Vagina (tissue), 2 donors: ENCODE data around the gene FKBP9.

Source experiments
- POLR2A ChIP-seq, 2 donors: fragments of 450-650 bp; IDR thresholded peaks; one replicate each; pipeline ENCODE4 v1.6.1; 2017; ENCODE audit warnings: antibody characterized with exemption in 2 of 2, mild to moderate bottlenecking in 2 of 2, moderate library complexity in 2 of 2
- POLR2AphosphoS5 ChIP-seq, 2 donors: sonication (generic); formaldehyde crosslinking; IDR thresholded peaks; one replicate each; pipeline ENCODE4 v1.9.0; 2017; ENCODE audit warnings: antibody characterized with exemption in 2 of 2, mild to moderate bottlenecking in 2 of 2, low read depth in 1 of 2; ENCODE audit not compliant: insufficient read depth in 1 of 2
- TF ChIP-seq, protein P1 (sequence below), 3 experiments: fragments of 450-650 bp in 2 of 3; fragments of 200-600 bp in 1 of 3; sonication (generic) in 1 of 3; IDR thresholded peaks; one replicate each; pipeline ENCODE4 v1.5.1; 2017 to 2019; ENCODE audit warnings: antibody characterized with exemption in 3 of 3, mild to moderate bottlenecking in 2 of 3, moderate library complexity in 2 of 3

DNA sequence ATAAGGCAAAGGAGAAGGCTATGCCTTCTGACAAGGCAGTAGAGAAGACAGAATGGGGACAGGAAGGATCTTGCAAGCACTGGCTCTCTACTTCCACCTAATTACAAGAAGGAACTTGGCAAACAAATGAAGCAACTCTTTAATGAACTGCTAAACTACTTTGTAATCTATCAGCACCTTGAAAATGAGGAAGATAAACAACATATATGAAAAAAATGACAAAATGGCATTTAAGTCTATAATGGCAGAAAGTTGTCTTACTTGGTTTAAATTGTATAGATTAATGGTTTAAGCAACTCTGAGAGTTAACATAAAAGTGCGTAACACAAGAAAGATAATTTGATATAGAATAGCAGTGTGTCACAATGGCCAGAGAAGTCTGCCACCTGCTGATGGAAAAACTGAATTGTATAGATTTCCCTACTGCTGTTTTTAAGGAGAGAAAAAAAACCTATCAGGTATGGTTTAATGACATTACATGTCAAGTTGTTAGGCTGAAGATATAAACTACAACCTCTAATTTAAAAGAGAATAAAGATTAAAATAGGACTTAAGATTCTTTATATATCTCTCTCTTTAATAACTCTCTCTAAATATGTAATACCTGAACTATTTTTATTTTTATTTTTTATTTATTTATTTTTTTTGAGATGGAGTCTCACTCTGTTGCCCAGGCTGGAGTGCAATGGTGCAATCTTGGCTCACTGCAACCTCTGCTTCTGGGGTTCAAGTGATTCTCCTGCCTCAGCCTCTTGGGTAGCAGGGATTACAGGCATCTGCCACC is 93.5 kb downstream of the FKBP9 start:
- TF ChIP-seq, protein P1, sequence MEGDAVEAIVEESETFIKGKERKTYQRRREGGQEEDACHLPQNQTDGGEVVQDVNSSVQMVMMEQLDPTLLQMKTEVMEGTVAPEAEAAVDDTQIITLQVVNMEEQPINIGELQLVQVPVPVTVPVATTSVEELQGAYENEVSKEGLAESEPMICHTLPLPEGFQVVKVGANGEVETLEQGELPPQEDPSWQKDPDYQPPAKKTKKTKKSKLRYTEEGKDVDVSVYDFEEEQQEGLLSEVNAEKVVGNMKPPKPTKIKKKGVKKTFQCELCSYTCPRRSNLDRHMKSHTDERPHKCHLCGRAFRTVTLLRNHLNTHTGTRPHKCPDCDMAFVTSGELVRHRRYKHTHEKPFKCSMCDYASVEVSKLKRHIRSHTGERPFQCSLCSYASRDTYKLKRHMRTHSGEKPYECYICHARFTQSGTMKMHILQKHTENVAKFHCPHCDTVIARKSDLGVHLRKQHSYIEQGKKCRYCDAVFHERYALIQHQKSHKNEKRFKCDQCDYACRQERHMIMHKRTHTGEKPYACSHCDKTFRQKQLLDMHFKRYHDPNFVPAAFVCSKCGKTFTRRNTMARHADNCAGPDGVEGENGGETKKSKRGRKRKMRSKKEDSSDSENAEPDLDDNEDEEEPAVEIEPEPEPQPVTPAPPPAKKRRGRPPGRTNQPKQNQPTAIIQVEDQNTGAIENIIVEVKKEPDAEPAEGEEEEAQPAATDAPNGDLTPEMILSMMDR (IDR thresholded peaks at IDR 0.05) = peak in 2 of 3 experiments; percentile 58 to 62
- TF ChIP-seq POLR2A (IDR thresholded peaks at IDR 0.05) (no peak), POLR2AphosphoS5 (IDR thresholded peaks at IDR 0.05; ENCODE audit: insufficient read depth in 1 of 2, low read depth in 1 of 2) (peak in 1 of 2 donors; percentile 67)
